Retina (tissue), 1 donor: ENCODE measurements around the gene TRABD.
A peak's percentile ranks its signal among the peaks of the same experiment; 100 is the strongest.

ENCODE experiments used
- DNase-seq: peaks from one replicate; pipeline ENCODE4 v3.0.0-alpha.2; 2016

The TRABD gene

GRCh38 chr22:50188356-50188755, 2.6 kb downstream of the TRABD start:
- DNase-seq = no peak

- no peak for DNase-seq
These were observed 3.6 kb downstream of the TRABD start for GRCh38 chr22:50189184-50189848.

- DNase-seq = no peak
These were observed 4.1 kb downstream of the TRABD start for GRCh38 chr22:50189849-50190181.

- DNase-seq = peak; percentile 71
These were observed 4.6 kb downstream of the TRABD start for GRCh38 chr22:50190182-50190940.

- DNase-seq = no peak
These were observed 5.4 kb downstream of the TRABD start for GRCh38 chr22:50190941-50191741.

GRCh38 chr22:50192436-50193204, 6.9 kb downstream of the TRABD start:
- DNase-seq = no peak

GRCh38 chr22:50193621-50194020, 7.9 kb downstream of the TRABD start:
- DNase-seq = no peak

GRCh38 chr22:50194037-50194805, 8.5 kb downstream of the TRABD start:
- no peak for DNase-seq

GRCh38 chr22:50196256-50196655, 10.5 kb downstream of the TRABD start:
- no peak for DNase-seq

- no peak for DNase-seq
These were observed 11.5 kb downstream of the TRABD start for GRCh38 chr22:50197000-50197800.

GRCh38 chr22:50197856-50198623, 12.3 kb downstream of the TRABD start:
- DNase-seq = no peak

GRCh38 chr22:50198624-50199017, 12.9 kb downstream of the TRABD start:
- DNase-seq = no peak

GRCh38 chr22:50199251-50199721, 13.6 kb downstream of the TRABD start:
- DNase-seq = no peak

GRCh38 chr22:50199829-50200460, 14.2 kb downstream of the TRABD start:
- DNase-seq = peak; percentile 75

GRCh38 chr22:50200461-50201190, 14.9 kb downstream of the TRABD start, which contains the start of gene SELENOO:
Gene SELENOO, plus strand, starts transcription at chr22:50201011. Its CDS starts 26 bp downstream, at chr22:50201037.
- peak; percentile 91 for DNase-seq

- no peak for DNase-seq
These were observed 15.7 kb downstream of the TRABD start for GRCh38 chr22:50201191-50202129.

GRCh38 chr22:50202130-50202666, 16.5 kb downstream of the TRABD start:
- DNase-seq = no peak

- DNase-seq = no peak
These were observed 17.6 kb downstream of the TRABD start for GRCh38 chr22:50203288-50203687.
